Activated CD4-positive, CD25-positive, alpha-beta regulatory T cell treated with anti-CD3 and anti-CD28 coated beads, Interleukin-2, amount 50 U/mL, for 16 hours (primary cell): Measurements from ENCODE around the gene TMEM238.

ENCODE experiments used
- DNase-seq: peaks from one replicate; pipeline ENCODE4 v3.0.0-alpha.2; 2020; ENCODE audit warnings: low read depth, low spot score

The TMEM238 gene

DNA sequence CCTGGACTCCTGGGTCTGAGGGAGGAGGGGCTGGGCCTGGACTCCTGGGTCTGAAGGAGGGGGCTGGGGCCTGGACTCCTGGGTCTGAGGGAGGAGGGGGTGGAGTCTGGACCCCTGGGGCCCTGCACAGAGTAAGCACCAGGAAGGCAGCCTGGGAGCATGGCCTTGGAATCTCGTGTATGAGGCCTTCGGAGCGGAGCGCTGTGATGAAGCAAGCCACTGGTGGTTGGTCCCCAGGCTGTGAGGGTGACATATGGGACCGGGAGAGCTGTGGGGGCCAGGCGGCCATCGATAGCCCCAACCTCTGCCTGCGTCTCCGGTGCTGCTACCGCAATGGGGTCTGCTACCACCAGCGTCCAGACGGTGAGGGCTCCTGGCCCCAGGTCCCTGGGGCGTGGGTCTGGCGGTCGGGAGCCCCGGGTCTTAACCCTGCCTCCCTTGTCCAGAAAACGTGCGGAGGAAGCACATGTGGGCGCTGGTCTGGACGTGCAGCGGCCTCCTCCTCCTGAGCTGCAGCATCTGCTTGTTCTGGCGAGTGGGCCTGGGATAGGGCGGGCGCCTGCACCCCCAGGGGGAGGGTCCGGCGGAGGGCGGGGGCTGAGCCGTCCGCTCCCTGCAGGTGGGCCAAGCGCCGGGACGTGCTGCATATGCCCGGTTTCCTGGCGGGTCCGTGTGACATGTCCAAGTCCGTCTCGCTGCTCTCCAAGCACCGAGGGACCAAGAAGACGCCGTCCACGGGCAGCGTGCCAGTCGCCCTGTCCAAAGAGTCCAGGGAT, 6.5 kb downstream of the TMEM238 start:
- no peak for DNase-seq

DNA sequence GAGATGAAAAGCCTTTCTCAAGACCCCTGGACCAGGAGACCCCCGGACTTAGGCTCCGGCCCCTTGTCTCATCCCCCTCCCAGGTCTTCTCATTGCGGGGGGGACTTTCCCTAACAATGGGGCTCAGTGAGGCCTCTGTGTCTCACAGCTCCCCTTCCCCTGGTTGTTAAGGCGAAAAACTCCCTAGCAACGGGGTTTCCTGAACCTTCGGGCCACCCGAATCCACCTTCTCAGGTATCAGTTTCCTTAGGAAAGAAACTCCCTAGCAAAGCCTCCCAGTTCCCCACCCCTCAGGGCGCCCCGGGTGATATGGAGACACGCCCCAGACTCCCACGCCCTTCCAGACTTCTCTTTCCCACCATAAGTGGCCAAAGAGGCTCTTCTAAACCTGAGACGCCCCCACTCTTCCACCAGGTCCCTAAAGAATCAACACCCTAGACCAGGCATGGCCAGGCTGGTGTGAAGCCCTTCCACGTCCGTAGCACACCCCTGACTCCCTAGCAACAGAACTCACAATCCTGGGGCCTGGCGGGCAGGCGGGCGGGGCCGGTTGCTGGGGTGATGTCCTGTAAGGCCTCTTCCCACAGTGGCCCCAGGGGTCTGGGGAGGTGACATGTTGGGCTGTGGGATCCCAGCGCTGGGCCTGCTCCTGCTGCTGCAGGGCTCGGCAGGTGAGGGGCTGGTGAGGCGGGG, 7.7 kb downstream of the TMEM238 start, which contains the start of gene TMEM190:
Gene TMEM190, plus strand, starts transcription at position 586 of the 693 bp plus-strand sequence. Its CDS starts 28 bp downstream, at position 614.
- no peak for DNase-seq

DNA sequence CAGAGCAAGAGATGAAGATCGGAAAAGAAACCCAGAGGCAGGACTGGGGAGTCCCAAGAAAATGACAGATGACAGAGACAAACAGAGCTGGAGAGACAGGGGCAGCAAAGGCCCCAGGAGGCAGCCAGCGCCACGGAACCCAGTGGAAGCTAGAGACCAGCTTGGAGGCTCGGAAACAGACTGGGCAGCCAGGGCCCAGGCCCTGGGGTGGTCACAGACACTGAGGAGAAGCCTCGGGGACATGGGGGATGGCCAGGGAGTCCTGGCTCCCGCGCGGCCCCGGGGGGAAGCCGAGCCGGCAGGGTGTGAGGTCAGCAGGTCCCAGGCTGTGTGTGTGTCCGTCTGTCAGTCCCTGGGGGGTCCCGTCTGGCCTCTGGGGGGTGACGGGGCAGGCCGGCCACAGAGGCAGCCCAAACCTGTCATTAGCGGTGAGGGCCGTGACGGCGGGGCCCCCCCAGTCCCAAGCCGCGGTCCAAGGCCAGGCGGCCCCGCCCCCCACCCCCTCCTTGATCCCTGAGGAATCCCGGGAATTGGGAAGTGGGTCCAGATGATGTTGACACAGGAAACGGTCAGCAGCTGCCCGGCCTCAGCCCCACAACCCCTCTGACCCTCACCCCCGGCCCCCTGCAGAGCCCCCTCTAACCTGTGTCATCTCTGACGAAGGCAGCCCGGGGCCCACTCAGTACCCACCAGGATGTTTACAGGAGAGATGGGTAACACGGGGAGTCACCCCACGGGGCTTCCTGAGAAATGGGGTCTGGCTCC, 9.9 kb downstream of the TMEM238 start:
- DNase-seq, result no peak

DNA sequence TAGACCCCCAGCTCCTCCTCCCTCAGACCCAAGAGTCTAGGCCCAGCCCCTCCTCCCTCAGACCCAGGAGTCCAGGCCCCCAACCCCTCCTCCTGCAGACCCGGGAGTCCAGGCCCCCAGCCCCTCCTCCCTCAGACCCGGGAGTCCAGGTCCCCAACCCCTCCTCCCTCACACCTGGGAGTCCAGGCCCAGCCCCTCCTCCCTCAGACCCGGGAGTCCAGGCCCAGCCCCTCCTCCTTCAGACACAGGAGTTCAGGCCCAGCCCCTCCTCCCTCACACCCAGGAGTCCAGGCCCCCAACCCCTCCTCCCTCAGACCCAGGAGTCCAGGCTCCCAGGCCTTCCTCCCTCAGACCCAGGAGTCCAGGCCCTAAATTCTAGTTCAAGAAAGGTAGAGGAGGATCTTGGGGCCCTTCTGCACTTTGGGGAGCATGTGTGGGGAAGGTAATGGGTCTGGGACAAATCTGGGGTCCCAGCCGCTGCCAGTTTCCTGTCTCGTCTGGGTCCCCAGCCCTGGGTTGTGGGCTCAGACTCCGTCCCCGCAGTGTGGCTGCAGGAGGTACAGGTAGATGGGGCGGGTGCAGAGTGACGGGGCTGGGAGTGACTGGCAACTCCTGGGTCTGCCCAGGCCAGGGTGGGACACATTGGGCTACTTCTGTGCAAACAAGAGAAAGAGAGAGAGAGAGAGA, 10.6 kb downstream of the TMEM238 start:
- DNase-seq, result no peak

DNA sequence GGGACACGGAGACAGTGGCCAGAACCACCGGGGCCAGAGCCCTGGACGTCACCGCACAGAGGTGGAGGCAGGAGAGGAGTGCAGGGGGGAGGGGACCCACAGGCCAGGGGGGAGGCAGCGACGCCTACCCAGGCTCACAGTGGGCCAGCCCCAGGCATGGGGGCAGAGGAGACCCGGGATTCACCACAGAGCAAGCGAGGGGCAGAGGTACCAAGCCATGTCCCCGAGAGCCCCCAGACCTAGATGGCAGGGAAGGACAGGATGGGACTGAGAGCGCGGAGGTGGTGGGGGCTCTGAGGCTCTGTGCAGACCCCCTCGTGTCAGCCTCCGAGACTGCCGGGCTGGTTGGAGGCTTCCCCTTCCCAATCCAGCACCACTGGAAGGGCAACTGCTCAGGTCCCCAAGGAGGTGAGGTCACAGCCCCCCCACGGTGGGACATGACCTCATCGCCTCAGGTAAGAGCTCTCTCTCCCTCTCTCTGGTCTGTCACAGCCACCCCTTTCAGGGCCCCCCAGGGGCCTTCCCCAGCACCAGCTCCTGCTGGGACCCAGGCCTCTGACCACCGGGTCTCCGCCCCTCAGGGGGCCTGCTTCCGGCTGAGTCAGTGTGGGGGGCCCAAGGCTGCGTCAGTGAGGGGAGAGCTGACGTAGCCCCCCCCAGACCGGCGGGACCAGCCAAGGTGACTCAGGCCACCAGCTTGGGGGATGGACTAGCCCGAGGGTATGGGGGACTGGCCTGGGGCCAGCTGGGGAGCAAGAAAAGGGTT, 11.6 kb downstream of the TMEM238 start:
- DNase-seq, result no peak

DNA sequence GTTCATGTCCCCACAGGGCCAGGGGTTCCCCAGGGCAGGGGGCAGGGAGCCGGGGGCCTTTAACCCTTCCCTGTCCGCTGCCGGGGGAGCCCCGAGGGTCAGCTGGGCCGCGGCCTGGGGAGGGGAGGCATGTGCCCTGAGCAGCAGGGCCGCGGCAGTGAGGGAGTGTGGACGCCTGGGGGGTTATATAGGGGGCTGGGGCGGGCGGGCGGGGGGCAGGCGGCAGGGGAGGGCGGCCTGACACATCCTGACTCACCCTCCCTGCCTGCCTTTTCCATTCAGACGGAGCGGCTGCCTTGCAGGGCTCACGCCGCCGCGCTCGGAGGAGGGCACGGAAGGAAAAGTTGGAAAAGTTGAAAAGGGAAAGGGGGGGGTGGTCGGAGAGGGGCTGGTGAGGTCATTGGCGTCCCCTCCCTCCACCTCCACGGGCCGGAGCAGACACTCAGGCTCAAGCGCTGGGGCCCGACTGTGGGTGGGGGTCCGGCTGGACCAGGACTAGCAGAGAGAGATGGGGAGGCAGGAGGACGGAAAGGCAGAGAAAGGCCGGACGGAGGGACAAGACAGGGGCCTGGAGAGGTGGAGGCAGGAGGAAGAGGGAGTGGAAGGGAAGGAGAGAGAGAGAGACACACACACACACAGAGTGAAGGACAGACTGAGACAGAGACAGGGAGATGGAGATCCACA, 13.6 kb downstream of the TMEM238 start, which contains the start of gene IL11:
Gene IL11, minus strand, starts transcription at position 159 of the 684 bp plus-strand sequence. Its CDS starts 153 bp downstream, at position 6.
- no peak for DNase-seq

DNA sequence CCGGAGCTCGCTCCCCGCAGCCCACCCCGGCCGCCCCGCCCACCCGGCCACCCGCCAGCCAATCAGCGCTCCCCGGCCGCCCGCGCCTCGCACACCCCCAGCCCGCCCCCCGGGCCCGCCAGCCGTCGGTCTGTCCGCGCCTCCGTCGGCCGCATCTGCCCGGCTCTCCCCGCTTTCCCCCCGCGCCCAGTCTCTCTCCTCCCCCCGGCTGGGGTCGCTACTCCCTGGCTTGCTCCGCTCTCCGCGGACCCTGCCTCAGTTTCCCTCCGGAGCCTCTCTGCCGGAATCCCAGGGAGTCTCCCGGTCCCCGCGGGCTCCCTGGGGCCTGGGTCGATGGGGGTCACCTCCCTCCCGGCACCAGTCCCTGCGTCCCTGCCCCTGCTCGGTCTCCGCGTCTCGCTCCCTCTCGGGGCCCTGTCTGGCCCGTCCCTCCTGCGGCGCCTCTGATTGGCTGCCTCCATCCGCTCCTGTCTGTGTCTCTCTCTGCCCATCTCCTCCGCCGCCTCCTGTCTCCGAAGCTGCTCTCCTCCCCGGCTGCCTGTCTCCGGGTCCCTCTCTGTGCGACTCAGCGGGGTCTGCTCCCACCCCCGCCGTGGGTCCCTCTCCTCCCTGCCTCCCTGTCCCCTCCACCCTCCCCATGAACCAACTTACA, 14.3 kb downstream of the TMEM238 start:
- DNase-seq, result no peak

DNA sequence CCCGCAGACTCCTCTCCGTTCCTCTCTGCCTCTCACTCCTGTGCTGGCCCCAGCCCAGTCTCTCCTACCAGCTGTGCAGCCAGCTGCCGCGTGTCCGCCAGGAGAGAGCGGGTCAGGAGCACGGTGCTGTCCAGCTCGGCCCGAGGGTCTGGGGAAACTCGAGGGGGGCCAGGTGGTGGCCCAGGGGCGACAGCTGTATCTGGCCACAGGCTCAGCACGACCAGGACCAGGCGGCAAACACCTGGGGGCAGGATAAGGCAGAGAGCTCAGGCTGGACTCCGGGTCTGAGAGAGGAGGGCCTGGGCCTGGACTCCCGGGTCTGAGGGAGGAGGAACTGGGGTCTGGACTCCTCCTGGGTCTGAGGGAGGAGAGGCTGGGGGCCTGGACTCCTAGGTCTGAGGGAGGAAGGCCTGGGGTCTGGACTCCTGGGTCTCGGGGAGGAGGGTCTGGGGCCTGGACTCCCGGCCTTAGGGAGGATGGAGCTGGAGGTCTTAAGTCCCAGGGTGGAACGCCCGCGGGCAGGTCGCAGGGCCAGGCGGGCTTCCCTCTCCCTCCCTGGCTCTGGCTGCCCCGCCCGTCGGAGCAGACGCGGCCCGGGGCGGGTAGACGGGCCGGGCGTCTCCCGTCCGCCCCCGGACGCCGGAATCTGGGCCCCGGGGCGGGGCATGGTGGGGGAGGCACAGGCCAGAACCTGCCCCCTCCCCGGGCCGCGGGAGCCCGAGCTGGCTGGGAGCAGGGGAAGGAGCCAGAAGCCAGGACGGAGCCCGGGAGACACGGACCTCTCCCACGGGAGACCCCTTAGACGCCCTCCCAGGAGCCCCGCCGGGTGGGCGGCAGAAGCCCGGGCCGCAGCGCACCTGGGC, 15.2 kb downstream of the TMEM238 start:
- DNase-seq, result no peak

DNA sequence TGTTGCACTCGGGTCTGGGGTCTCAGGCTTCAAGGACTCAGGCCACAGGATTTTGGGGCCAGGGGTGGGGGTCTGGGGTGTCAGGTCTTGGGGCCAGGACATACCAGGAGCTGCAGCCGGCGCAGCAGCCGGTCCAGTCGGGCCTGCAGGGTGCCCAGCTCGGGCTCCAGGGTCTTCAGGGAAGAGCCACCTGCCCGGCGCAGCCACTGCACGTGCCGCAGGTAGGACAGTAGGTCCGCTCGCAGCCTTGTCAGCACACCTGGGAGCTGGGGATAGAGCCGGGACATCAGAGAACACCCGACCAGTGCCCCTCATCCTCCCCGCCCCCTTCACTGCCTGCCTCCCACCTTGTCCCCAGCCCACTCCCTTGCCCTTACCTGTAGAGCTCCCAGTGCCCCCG, 16.0 kb downstream of the TMEM238 start:
- no peak for DNase-seq

DNA sequence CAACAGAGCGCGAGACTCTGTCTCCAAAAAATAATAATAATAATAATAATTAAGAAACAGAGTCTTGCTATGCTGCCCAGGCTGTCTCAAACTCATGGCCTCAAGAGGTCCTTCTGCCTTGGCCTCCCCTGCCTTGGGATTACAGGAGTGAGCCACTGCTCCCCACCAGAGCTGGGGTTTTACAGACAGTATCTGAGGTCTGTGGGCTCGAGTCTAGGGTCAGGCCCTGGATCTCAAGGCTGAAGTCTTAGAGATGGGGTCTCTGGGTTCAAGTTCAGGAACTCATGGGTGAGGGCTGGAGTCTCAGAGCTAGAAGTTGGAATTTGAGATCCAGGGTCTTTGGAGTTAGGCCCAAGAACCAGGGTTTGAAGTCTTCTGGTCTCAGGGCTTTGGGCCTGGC, 17.3 kb downstream of the TMEM238 start:
- DNase-seq, result no peak

DNA sequence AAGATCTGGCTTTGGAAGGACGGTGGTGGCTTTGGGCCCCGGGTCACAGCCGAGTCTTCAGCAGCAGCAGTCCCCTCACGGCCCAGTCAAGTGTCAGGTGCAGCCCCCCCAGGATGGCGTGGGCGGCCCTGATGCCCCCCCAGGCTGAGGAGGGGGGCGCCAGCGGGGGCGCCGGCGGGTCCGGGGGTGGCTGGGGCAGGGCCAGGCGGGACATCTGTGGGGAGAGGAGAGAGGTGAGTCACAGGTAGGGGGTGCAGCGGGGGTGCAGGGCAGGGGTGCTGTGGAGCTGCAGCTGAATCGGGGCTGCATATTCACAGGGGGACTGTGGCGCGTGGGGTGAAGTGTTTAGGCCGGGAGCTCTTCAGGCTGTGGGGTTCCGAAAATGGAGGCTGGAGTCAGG, 18.1 kb downstream of the TMEM238 start:
- DNase-seq, result no peak

DNA sequence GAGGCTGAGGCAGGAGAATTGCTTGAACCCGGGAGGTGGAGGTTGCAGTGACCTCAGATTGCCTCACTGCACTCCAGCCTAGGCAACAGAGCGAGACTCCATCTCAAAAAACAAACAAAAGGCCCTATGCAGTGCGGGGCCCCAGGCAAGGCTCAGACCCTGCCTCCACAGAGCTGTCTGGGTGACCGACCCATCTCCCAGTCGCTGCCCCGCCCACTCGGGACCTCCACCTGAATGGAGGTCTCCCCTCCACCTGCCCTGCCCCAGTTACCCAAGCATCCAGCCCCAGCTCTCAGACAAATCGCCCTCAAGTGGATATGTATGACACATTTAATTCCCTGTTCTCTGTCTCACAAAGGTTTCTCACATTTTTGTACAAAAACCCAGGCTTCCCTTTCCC, 18.8 kb downstream of the TMEM238 start:
- no peak for DNase-seq

DNA sequence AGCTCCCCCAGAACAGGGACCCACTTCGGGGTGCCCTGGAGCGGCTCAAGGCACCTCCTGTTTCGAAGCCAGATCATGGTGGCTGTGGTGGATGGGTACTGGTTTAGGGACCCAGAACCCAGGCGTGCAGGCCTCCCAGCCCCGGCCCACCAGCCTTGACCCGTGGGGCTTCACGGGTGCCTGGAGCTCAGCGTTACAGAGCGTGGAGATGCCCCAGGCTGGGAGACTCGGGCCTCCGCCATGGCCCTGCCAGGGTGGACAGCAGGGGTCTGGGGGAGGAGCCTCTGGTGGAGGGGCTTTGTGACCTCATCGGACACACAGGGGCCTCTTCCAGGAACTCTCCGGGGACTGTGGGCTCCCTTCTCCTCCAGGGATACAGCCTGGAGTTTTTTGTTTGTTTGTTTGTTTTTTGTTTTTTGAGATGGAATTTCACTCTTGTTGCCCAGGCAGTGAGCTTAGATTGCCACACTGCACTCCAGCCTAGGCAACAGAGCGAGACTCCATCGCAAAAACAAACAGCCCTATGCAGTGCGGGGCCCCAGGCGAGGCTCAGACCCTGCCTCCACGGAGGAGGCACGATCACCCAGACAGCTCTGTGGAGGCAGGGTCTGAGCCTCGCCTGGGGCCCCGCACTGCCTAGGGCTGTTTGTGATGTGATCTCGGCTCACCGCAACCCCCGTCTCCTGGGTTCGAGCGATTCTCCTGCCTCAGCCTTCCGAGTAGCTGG, 20.9 kb downstream of the TMEM238 start, which contains the start of gene GARIN5B:
Gene GARIN5B, minus strand, starts transcription at position 271 of the 727 bp plus-strand sequence. Its CDS starts 194 bp downstream, at position 77.
- DNase-seq, result no peak

DNA sequence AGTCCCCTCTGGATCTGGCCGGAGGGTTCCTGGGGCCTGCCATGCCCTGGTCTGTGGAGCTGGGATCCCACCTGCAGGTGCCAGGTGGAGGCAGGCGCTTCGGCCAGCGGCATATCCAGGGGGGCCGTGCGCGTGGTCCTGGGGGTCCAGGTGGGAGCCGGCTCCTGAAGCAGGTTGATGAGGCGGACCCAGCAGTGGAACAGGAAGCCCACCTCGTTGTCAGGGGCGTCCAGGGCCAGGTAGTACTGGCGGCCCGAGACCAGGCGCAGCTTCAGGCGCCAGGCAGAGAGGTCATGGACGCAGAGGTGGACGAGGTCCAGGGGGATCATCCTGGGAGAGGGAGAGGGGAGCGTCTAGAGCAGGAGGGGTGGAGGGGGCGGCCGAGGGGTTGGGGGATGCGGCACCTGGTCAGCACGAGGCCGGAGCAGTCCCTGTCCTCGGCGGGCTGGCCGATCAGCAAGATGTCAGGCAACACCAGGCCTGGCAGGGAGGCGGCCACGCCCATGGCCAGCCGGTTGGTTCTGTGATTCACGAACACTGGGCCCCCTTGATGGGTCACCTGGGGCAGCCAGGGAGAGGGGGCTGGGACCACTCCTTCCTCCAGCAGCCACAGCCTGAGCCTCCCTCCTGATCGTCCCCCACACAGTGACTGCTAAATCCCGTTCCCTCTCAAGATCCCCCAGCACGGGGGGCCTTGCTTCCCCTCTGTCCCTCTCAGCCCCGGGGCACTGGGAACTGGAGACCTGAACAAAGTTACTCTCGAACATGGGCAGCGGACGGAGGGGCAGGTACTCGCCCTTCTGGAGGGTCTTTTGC, 21.7 kb downstream of the TMEM238 start:
- no peak for DNase-seq

DNA sequence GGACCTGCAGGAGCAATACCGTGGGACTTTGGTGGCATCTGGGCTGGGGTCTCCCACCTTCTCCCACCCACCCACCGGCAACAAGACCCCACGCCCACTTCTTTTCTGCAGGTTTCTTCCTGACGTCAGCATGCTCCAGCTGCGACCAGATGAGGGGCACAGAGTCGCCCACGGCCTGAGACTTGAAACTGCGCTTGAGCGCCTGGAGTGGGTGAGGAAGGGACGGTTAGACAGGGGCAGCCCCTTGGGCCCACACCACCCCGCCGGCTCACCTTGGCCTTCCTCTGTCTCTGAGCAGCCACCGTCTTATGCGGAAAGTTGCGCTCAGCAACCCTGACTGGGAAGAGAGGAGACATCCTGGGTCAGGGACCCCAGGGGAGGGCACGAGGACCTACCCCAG, 23.2 kb downstream of the TMEM238 start:
- no peak for DNase-seq

DNA sequence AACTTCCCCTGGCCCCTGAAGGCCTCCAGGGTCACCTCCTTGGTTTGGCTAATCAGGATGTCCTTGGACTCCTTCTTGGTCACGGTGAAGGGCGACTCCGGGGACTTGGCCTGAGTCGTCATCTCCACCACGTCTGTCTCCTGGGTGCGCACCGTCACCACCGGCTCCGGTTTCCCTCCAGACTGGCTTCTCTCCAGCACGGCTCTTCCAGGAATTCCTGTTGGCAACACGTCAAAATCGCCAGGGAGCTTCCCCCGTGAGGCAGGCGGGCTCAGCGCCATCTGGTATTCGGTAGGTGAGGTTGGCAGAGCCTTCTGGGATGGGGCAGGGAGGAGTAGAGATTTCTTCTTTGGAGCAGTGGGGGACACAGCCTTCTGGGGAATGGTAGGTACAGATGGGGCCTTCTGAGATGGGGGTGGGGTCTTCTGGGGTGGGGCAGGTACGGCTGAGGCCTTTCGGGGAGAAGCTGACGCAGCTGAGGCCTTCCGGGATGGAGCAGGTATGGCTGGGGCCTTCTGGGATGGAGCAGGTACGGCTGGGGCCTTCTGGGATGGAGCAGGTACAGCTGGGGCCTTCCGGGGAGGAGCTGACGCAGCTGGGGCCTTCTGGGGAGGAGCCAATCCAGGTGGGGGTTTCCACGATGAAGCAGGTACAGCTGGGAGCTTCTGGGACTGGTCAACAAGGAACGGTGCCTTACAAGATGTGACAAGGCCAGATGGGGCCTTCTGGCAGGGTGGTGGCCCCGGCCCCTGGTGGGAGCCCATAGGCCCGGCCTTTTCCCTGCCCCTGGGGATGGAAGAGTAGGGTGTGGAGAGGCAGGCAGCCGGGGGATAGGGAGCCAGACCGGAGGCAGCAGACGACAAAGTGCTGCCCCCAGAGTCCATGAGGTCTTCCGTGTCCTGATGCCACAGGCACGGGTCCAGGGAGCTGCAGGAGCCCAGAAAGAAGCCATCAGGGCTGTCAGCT, 24.9 kb downstream of the TMEM238 start:
- DNase-seq, result no peak
